Measurements from ENCODE around the gene FOXB2.

FOXB2 gene

DNA sequence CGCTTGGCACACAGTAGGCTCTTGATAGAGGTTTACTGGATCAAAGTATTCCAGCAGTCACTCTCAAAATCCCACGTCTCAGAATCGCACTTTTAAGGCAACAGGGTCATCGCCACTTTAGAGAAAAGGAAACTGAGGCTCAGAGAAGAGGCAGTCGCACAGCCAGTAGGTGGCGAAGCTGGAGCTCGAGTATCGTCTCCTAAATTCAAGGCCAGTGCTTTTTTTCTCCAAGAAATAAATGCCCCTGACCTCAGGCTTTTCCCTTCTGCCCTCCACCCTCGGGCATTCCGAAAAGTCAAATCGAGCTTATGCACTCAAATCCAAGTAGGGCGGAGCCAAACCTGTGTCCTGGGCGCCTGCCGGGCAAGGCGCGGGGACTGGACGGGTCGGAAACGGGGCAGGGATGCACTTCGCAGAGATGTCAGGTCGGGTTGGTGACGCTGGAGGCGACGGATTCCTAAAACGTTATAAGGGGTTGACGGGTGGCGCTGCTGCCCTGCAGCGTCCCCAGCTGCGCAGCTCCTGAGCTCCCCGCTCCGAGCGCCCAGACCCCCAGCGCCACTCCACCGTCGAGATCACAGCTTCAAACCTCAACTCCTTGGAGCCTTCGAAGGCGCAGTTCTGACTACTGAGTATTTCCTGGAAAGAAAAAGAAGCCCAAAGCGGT is 4.7 kb upstream of the FOXB2 start:
- no peak overlapping the region for H3K27ac ChIP-seq
- ChIA-PET POLR2A (ENCODE audit: low non-redundant PET) (no interaction called here), CTCF (interaction anchor here (0.6 to 1.4 kb wide), 4 partner anchors 54 to 621 kb away, joined by 3 to 4 read pairs (median 4); no protein-coding TSS in a partner anchor)
- no peak for TF ChIP-seq CTCF (conservative IDR thresholded peaks at IDR 0.05; ENCODE audit: low read depth)
- DNase-seq (ENCODE audit: low spot score) = no peak

DNA sequence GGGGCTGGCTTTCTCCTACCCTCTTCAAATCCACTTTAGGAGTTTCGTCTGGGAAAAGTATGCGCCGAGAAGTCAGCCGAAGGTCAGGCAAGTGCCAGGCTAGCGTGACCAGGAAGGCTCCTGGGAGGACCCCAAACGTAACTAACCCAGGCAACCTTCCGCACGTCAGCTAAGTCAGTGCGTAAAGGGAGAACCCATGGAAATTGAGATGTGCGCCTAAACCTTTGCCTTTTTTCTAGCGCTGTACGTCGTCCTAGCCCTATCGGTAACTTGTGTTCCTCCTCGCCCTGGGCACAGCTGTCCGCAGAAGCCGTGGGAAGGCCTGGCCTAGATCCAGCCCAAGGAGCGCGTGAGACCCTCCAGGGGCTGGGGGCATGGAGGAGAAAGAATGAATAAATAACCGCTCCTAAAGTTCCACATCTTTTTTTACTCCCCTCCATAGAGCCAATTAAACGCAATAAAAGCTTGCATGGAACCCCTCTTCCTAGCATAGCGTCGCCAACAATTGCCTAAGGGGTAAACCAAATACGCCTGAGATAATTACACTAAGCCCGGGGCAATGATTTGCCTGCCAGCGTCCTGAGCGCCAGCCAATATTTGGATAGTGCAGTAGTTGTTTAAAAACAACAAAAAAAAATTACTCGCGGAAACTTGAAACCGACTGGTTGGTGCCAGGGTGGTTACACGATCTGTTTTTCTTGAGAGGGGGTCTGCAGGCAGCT is 4.0 kb upstream of the FOXB2 start:
- ChIA-PET POLR2A (ENCODE audit: low non-redundant PET) (no interaction called here), CTCF (interaction anchor here (0.6 to 1.4 kb wide), 2 partner anchors 37 to 205 kb away, joined by 3 read pairs; no protein-coding TSS in a partner anchor)
- no peak for TF ChIP-seq CTCF (conservative IDR thresholded peaks at IDR 0.05; ENCODE audit: low read depth)
- H3K27ac ChIP-seq = no peak overlapping the region
- DNase-seq (ENCODE audit: low spot score) = no peak

DNA sequence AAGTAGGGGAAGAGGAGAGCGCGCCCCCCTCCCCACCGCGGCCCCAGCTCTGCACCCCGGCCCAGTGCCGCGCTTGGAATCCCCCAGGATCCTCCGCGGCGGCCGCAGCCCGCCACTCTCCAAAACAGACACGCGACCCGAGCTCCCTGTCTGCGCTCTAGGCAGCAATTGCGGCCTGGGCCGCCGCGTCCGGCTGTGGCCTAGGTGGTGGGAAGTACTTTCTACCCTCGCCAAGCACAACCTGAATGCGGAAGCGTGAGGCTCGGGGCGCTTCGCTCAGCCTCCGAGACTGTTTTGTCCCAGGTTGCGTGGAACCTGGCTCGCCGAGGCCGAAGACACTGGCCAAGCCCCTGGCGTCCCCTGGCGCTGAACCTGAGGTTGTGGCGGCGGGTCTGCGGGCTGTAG is 3.3 kb upstream of the FOXB2 start:
- DNase-seq (ENCODE audit: low spot score) = no peak
- TF ChIP-seq CTCF (conservative IDR thresholded peaks at IDR 0.05; ENCODE audit: low read depth) = no peak
- ChIA-PET CTCF (interaction anchor here (0.6 kb wide), 2 partner anchors 36 to 206 kb away, joined by 3 read pairs; no protein-coding TSS in a partner anchor), POLR2A (ENCODE audit: low non-redundant PET) (no interaction called here)
- H3K27ac ChIP-seq = no peak overlapping the region

DNA sequence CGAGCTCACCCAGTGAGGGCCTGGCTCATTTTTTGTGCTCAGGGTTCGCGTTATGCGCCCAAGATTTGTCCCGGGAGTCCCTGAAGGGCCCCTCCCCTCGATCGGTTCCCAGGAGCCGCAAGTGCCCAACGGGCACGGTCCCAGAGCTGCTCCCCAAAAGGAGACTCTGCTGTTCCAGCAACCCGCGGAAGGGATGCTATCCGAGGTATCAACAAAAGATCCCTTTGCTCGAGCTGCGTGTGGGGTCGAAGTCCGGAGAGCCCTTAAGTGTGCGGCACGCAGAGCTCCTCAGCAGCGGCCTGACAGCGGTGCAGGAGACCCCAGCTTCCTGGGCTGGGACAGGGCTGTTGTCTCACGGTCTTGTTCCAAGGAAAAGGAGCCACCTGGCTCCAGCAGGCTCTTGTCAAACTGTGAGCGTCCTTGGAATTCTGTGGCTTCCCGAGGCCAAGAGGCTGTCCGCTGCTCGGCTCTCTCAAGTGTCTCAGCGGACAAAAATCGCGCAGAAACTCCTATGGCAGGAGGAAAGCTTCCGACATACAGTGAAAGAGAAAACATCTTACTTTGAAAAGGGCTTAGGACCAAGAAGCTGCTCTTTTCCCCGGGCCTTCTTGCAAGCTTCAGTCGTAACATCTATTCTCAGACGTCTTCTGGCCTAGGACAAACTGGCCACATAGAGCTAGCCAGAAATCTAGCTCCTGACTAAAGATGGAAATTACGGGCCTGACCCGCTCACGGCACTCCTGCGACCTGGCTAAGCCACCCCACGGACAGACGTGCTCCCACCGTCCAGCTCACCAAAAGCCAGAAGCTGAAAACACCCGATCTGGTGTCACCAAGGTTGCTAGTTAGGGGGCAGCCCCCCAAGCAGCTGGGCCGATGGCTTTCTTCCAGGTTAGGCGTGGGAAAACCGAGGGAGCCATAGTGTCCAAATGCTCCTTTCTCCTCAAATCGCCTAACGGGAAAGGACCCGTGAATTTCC is 2.6 kb upstream of the FOXB2 start:
- DNase-seq (ENCODE audit: low spot score) = no peak
- TF ChIP-seq CTCF (conservative IDR thresholded peaks at IDR 0.05; ENCODE audit: low read depth) = no peak
- H3K27ac ChIP-seq = no peak overlapping the region
- ChIA-PET POLR2A (ENCODE audit: low non-redundant PET) (no interaction called here), CTCF (interaction anchor here (0.6 kb wide), 2 partner anchors 35 to 207 kb away, joined by 3 read pairs; no protein-coding TSS in a partner anchor)

DNA sequence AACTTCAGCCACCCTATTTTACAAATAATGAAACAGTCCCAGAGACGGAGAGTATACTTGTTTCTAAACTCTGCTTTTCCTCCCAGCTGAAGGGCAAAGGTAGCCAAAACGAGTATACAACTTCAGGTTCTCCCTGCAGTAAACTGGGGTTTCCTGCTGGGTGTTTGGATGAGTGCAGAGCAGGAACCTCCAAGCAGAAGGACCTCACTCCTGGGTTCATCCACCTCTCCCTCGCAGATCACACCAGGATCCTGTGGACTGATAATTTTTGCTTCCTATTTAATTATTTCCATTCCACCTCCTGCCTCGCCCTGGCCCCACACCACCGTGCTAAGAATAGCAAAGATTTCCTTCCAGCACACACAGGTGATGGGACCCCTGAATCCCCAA is 2.0 kb upstream of the FOXB2 start:
- CTCF ChIA-PET = no interaction called here
- TF ChIP-seq CTCF (conservative IDR thresholded peaks at IDR 0.05; ENCODE audit: low read depth) = no peak
- POLR2A ChIA-PET (ENCODE audit: low non-redundant PET) = no interaction called here
- no peak for DNase-seq (ENCODE audit: low spot score)
- H3K27ac ChIP-seq = no peak overlapping the region

Data from RWPE1 (cell line).